Cerebellar cortex (tissue), 1 donor: Measurements from ENCODE around the gene MINDY4.
A peak's percentile ranks its signal among the peaks of the same experiment; 100 is the strongest.

Experiments used
- DNase-seq: peaks from one replicate; pipeline ENCODE4 v3.0.0-alpha.2; 2015; ENCODE audit warnings: low spot score

MINDY4 gene

DNA sequence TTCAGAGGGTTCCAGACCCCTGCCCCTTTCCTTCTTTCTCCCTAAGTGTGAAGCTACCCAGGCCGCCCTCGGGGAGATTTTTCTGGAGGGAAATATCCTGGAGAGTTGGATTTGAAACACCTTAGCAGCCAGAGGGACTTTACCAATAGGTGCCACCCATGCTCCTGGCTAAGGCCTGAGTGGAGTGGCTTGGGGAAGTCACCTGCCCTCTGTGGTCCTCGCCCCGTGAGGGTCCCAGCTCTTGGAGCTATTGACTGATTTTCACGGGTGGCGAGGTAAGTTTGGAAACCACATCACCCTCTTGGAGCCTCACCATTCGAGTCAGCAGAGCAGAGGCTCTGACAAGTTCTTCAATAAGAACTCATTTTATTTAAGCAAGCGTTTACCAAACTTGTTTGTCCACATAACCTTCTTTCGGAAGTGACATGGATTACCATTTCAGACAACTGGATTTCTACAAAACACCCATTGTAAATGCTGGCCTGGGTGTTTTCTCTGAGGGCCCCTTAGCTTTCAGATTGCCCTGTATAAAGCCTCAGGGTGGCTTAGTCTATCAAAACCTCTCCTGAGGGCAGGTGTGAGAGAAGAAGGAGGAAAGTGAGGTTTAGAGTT is 160.8 kb downstream of the MINDY4 start:
- no peak for DNase-seq

DNA sequence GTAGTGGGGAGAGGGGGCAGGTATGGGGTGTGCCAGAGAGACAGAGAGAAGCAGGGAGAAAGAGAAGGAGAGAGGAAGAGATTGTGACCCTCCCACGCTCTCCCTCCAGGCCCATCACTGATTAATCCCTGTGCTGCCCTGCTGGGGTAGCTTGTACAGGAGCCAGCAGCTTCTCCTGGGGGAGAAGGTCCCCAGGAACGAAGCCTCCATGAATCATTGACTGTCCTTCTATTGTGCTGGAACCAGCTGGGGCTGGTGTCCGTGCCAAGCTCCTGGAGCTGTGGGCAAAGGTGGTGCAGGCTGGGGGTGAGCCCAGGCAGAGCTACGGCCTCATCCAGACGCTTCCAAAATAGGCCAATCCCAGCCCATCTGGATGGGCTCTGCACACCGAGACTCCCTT is 161.3 kb downstream of the MINDY4 start:
- DNase-seq: no peak

DNA sequence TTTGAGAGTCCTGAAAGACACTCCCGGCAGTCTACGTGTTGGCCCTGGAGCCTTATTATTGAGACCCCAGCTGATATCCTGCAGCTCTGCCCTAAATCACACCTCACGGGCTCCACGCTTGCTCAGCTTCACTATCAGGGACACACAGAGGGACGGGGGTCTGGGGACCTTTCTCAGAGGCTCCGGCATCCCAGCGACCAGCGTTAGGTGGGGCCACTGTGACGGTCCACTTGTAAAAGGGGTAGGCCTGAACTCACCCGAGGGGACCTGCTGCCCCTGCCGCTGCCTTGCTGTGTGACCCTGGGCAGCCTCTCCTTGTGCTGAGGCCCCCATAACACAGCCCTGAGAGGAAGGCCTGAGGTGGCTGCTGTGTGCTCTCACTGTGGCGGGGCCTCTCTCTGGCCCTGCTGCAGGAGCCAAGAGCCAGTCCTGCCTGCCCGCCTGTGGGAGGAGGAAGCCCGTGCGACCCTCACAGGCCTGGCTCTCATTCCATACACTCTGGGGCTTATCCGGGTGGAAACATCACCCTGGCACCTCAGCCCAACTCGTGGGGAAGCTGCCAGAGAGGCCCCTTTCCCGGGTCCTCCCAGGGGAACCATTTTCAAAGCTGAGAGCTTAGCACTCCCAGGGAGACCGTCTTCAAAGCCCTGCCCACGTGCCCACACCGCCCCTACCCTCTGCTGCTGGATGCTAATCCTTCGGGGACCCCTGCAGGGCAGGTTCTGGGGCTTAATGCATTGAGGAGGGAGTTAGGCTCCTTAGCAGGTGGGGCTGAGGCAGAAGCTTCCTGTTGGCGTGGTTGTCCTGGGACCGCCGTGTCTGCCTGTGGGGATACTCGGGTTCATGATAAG is 162.1 kb downstream of the MINDY4 start:
- no peak for DNase-seq

DNA sequence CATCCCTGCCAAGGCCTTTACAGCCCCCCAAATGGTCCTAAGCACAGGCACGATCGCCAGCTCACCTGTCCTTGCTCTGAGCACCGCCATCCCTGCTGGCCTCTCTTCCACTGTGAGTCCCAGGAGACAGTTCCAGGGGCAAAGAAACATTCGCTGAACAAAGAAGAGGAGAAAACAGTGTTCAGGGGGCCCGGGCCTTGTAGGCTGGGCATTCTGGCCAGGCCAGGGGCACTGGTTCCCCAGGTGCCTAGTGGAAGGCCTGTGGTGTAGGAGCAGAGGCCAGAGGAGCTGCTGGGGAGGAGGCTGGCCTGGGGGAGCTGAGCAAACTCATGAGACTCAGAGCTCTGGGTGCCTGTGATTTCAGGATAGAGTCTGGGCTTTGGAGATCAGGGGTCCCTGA is 163.0 kb downstream of the MINDY4 start:
- no peak for DNase-seq

DNA sequence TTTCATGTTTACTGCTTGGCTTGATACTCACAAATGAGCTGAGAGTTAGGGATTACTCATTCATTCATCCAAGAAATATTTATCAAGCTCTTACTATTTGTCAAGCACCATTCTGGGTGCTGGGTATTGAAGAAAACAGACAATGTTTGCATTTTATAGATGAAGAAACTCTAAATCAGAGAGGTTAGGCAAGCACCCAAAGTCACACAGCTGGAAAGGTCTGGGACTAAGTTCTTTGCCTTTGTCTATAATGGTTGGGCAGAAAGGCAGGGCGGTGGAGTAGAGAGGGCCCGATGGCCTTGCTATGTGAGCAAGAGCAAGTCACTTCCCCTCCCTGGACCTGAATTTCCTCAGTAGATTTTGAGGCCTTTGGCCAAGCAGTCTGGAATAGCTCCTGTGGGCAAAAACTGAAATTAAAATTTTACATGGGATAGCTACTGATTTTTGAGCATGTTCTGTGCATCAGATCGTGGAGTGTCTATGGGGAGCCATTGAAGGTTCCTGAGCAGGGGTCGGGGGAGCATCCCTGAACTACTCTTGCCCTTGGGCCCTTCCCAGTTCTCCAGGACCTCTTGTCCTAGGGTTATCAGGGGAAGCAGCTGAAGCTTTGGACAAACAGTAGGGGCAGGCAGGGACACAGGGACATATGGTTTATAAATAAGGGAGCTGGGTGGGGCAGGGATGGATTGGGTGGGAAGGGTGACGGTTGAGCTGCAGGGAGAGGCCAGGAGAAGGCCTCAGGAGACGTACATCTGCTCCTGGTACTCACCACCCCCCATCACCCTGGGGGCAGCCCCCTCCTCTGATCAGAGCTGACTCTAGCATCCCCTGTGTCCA is 163.7 kb downstream of the MINDY4 start:
- no peak for DNase-seq

DNA sequence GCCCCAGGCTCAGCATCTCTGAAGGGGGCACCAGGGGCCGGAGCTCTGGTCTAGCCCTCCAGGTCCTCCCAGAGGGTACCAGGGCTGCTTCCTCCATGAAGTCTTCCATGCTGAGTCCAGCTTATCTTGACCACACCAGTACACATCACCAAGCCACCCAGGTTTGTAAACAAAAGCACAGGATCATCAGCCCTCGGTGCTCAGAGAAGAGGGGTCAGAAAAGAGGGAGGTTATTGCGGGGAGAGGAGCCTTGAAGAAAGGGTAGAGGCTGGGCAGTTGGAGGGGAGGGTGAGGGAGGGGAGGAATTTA is 164.3 kb downstream of the MINDY4 start:
- no peak for DNase-seq

DNA sequence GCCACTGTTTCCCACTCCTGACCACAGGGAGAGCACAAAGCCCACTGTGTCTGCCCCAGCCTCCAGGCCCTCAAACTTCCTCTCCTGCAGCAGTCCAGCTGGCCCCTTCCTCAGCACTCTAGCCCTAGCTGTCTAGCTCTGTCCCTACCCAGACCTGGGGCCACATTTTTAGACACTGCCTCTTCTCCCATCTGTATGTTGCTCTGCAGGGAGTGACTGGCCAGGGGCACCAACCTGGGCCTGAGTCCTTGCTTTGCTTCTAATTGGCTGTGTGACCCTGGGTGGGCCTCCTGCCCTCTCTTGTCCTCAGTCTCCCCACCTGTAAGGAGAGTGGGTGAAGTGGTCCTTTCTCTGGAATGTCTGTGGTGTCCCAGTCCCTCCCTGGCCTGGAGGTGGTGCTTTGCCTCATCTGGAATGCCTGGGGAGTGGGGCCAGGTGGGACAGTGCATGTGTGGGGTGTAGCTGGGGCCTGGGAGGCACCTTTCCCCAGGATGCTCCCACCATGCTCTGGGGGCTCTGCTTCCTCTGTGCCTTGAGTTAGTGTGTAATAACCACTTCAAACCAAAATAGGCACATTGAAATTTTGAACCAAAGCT is 165.5 kb downstream of the MINDY4 start:
- no peak for DNase-seq

DNA sequence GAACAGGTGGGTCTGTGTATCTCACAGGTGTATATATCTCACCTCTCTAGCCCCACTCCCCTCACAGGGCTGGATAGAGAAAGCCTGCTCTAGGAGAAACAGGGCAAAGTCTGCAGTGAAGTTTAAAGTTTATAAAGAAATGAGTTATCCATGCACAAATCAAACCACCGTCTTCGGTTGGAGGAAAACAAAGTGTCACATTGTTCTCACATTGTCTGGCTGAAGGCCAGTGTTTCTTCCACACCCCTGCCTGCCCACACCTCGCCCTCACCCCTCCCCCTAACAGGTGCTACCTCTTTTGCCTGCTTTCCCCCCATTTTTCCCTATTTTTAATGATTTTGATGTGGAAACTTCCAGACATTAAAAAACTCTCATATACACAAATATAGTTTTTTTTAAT is 166.2 kb downstream of the MINDY4 start:
- no peak for DNase-seq

DNA sequence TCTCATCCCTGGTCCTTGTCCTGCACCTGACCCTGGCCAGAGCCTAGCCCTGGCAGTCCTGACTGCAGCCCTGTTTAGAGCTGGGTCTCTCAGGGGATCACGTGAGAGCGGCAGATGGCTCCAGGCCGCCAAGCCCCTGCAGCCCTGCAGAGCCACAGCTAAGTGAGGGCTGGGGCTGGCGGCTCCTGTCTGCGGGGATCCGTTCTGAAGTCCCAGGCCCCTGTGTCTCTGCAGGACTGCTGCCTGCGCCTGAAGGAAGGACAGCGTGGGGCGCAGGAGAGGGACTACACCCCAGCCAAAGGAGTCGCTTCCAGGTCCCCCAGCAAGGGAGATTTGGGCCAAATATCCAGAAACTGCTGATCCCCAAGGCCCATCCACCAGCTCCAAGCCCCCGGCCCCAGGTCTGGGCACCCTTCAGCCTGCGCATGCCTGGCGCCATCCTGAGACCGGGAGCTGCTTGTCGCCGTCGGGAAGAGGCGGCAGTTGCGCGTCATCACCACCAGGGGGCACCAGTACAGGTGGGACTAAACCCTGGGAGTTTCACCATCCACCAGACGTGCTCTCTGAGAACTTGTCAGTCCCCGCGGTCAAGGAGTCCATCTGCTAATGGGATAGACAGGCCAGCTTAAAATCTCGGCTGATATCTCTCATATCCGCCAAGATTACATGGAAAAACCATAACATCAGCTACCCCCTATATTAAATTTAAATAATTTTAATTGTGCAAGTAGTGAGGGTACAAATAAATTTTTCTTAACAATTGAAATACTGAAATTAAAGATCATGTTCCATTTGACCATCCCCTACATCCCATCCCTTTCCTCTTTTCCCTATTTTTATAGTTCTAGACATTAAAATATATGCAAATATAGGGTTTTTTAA is 167.5 kb downstream of the MINDY4 start:
- peak; percentile 76 for DNase-seq

DNA sequence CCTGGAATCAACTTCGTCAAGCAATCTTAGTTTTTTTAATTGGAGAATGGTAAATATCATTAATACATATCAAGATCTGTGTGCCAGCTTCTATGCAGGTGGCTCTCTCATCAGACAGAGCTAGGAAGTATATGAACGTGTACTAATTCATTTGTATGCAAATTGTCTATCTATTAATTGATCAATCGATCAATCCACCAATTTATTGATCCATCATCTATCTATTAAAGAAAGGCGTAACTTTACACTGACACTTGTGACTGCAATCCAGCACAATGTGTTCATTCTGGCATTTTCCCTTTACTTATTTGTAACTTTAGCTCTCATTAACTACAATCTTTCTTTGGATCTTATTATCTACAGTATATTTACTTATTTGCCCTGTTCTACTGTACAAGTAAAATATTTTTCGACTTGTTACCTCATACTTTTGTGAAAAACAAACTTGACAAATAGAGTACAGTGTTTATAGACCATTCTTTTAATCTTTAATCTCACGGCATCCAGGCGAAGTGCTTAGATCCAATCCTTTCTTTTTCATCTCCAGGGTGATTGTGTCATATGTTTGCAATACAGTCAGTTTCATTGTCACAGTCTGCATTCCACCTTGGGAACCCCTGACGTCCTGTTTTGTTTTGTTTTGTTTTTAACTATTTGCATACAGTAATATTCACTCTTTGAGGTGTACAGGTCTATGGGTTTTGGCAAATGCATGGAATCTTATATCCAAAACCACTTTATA is 170.5 kb downstream of the MINDY4 start:
- DNase-seq: no peak
